Stimulated activated CD4-positive, alpha-beta T cell treated with anti-CD3 and anti-CD28 coated beads, Interleukin-2, amount 100 ng/mL, for 48 hours (primary cell): ENCODE data around the gene PLGRKT.
A peak's percentile ranks its signal among the peaks of the same experiment; 100 is the strongest.
"Not testable (repeated sequence)": the region's sequence is repeated elsewhere in the genome, so short reads cannot be mapped to it uniquely, and the experiment has no call there.

Experiments used
- DNase-seq, 2 donors: peaks; one replicate each; pipeline ENCODE4 v3.0.0-alpha.2; 2020

Gene PLGRKT

DNA sequence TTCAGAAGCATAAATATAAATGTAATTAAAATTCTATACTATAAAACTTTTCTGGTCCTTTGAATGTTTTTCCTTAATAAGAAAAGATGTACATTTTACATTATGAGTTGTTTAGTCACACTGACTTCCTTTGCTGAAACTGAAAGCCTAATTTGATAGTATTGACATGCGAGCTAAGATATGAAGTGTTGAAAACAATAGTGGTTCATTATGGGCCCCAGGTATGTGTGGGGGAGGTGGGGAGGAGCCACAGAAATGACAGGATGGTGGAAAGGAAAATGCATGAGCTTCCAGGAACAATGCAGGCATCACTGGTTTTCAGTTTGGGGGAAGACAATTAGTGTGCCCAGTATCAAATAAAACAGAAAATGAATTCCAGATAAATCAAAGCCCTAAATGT is 62.6 kb downstream of the PLGRKT start:
- DNase-seq = peak in 1 of 2 donors; percentile 12

DNA sequence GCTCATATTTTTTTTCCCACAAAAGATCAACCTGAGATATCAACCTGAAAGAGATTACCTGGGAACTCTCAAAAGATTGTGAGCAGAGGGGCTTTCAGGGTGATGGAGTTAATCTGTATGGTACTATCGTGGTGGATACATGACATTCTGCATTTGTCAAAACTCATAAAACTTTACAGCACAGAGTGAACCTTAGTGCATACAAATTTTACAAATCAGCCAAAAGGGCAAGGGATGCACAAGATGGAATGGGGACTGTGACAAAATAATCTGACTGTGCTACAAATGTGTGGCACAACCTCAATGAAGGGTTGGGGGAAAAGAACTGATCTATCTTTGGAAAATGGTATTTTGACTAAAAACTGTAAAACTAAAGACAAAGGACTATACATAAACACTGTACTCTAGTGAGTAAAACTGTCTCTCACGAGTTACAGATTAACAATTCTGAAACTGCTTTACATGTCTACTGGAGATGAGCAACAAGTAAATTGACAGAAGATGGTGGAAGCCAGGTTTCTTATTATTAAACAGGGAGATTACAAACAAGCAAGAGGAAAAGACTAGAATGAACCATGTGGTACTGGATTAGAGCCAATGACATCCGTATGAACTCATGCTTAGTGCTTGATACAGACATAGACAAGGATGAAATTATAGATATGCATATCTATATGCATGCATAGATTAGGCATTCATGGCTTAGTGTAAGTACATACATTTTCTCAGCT is 73.3 kb downstream of the PLGRKT start:
- no peak for DNase-seq

DNA sequence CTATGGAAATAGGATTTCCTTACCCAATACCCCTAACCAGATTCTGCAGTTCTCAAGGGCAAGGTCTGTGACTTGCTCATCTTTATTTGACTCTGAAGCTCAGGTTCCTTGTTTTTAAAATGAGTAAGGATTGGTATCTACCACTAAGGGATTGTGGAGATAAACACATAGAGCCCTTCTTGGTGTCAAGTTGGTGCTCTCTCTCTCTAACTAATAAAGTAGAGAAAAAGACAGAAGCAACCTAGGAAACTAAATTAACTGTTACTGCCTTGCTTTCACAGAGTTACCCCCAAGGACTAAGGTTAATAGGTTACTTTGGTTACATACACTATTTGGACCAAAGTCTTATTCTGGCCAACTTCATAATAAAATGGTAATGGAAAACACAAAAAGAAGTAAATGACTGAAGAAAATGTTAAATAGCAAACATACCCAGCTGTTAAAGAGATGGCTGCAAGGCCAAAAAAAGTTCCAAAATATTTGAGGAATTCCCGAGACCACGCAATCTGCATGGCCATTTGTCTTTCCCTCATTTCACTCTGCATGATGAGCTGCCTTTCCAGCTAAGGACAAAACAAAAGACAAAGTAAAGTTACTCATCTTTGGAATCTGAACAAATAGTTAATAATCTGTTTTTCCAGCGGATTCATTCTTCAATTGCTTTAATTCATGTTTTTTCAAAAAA is 76.3 kb downstream of the PLGRKT start:
- DNase-seq = no peak

DNA sequence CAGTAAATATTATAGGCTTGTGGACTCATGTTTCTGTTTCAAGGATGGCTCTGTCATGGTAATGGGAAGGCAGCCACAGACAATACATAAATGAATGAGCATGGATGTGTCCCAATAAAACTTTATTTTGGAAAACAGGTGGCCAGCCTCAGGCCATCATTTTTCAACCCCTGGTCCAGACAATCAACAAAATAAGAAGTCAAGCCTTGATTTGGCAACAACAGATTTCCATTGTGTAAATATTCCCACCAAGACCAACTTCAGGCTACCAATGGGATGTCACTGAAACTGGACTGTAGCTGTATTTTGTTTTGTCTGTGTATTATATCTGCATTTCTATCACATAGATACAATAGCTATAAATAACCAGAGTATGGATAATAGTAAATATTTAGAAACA is 77.4 kb downstream of the PLGRKT start:
- DNase-seq = no peak

DNA sequence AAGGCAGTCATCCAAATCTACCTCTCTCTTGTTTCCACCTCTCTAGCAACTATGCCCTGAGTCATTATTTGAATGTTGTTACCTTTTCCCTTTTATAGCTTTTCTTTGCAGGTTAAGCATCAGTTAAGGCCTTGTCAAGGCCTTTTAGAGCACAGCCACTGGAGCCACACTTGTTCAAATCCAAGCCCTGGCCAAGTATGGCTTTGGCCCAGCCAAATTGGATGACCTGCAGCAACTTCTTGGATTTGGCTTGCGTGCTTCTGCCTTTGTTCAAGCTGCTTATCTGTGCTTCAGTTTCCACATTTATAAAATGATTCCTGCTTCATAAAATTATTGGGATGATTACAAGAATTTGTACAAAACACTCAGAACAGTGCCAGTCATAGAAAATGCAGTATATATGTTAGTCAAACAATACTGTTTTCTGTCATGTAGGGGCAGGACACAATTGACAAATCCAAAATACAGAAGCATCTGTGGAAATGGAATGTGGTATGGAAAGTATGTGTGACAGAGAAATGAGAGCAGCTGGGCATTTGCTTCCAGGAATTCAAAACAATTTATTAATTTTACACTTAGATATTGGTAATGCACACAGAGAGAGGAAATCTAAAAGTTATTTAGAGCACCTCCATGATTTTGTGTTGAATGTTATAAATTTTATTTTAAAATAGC is 80.2 kb downstream of the PLGRKT start:
- no peak for DNase-seq

DNA sequence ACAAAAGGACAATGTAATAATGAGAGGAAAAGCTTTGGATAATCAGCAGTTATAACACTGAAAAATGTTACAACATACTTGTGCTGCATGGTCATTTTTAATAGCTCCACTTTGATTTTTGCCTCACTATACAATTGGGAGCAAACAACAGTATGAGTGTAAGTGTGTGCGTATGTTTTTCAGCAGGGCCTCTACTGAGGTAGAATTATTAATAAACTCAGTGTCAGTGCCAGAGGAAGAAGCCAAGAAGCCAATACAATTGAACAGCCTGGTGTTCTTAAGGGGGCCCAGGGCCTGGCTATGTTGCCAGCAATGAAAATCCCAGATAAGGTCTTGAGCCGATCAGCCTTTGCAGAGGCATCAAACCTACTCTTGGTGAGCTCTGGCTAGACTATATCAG is 81.9 kb downstream of the PLGRKT start:
- DNase-seq = no peak

DNA sequence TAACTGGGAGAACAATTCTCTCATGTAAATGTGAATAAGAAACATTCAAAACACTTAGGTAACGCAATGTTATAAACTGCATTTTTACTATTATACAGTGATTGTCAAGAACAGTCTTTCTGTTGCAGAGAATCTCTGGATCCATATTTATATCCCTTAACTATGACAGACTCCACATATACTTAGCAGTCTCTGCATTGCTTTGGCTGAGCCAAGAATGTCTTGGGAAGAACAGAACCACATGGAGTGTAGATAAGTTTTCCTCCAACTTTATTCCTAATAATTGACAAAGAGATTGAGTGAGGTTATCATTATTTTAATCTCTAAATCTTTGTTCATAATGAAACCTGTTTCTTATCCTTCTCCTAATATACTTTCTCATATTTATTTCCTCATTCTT is 82.5 kb downstream of the PLGRKT start:
- no peak for DNase-seq

DNA sequence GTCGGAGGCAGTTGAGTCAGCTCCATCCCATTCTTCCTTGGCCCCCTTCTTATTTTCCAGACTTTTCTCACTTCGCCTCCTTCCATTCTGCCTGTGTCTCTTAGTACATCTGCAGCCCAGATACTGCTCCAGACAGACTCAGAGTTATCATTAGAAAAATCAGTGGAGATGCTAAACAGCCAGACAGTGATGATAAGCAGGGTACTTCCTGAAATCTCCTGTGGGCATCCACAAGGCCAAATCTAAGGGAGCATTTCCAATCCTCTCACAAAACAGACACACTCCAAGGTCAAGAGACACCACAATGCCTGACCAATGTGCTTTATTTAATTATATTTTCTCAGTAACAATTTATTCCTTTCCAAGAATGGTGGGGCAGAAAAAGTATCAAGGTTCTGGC is 83.5 kb downstream of the PLGRKT start:
- no peak for DNase-seq

DNA sequence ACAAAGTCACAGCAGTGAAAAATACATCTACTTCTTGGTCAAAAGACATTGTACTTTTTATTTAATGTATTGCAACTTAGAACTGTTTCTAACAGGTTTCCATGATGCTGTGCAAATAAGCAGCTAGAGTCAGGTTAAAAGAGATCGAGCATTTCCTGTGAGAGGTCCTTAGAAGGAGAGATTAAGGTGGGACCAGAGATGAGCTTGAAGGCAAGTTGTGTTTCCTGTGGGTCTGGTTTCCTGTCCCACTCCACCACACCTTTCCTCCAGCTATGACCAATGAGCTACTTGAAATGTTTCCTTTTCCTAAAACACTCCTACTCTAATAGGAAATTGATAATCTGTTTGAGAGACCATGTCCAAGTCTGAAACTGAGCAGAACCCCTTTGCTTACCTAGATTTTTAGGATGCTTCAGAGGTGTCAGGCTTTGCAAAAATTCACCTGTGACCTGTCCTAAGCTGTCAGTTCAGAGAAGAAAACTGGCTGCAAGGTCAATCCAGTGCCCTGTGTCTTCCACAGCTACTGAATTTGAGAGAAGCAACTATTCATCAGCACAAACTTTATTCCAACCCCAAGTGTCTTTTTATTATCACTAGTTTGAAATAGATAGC is 85.0 kb downstream of the PLGRKT start:
- no peak for DNase-seq

DNA sequence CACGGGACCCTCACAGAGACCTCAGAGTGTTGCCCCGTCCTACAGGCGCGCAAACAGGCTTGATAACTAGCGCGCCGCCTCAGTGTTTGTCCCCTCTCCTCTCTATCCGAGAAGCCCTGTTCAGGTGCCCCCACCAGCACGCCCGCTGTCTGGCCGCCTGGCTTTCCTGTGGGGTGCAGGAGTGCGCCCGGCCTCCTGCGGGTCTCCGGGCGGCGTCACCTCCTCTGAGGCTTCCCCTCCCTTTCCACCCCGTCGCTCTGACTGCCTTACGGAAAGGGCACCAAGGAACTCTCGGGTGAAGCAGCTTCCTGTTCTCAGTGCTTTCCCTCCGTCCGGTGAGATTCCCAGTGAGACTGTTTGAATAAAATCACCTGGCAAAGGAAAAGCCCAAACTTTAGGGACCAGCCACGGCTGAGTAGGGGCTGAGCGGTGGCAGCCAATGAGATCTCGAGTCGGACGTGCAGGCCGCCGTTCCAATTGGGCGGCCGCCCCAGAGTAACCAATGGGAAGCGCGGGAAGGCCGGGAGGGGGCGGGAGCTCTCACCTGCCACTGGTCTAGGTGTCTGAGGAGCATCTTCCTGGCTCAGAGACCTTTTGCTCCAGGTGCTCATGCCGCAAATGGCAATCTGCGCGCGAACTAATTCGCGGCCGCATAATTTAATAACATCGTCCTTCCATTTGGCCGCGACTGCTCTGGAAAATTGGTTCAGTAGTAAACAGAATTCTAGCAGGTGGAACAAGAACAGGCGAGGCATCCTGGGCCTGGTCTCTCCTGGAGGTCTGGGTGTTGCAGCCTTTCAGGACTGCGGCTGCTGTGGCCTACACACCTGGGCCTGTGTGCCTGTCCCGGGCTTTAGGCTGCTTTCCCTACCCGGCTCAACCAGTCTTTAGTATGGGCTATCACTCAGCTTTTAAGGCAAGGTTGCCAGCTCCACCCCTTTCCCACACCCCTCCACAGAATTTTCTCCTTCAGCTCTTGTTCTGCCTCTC is 98.4 kb downstream of the PLGRKT start, which contains the start of gene RLN1:
RLN1 (minus strand) TSS at position 885 of the 990 bp plus-strand sequence; CDS start at position 755, 130 bp downstream.
- DNase-seq = not testable (repeated sequence)

DNA sequence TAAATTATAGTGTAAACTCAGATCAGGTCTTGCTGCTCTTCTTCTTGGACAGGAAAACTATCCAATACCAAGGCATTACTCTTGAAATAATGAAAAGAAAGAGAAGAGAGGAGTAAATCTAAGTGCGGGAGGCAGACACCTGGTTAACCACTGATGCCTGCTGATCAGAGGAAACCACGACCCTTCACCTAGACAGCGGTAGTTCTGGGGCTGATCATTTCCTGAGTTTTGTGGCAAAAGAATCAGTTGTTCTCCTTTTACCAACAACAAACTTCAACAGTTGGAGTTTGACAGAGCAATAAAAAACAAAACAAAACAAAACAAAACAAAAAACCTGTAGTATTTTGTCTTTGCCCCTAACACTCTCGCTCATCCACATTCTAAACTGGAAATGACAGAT is 101.0 kb downstream of the PLGRKT start:
- DNase-seq = no peak

DNA sequence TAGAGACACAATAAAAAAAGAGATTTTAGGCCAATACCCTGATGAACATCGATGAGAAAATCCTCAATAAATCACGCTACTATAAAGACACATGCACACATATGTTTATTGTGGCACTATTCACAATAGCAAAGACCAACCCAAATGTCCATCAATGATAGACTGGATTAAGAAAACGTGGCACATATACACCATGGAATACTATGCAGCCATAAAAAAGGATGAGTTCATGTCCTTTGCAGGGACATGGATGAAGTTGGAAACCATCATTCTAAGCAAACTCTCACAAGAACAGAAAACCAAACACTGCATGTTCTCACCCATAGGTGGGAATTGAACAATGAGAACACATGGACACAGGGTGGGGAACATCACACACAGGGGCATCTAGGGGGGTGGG is 106.4 kb downstream of the PLGRKT start:
- DNase-seq = not testable (repeated sequence)

DNA sequence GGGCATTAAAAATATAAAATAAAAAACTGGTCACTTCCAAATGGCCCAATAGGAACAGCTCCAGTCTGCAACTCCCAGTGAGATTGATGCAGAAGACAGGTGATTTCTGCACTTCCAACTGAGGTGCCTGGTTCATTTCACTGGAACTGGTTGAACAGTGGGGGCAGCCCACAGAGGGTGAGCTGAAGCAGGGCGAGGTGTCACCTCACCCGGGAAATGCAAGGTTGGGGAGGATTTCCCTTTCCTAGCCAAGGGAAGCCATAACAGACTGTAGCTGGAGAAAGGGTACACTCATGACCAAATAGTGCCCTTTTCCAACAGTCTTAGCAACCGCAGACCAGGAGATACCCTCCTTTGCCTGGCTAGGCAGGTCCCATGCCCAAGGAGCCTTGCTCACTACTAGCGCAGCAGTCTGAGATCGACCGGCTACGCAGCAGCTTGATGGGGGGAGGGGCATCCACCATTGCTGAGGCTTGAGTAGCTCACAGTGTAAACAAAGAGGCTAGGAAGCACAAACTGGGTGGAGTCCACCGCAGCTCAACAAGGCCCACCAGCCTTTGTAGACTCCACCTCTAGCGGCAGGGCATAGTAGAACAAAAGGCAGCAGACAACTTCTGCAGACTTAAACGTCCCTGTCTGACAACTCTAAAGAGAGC is 110.7 kb downstream of the PLGRKT start:
- no peak for DNase-seq

DNA sequence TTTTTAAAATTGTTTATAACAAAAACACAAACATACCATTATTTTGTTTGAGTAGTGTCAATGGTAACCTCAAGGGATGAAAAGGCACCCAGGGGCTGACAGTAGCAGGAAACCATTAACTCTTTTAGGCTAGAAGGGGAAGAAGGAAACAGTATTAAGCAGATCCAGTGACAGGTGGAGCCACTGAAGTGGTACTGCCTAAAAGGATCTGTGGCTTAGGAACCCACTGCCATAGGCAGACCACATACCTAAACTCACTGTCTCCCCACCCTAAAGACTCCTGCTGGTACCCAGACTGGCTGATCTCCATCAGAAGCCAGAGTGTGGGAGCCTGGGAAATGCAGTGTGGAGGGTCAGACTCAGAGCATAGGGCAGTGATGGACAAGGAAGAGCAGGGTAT is 111.5 kb downstream of the PLGRKT start:
- no peak for DNase-seq

DNA sequence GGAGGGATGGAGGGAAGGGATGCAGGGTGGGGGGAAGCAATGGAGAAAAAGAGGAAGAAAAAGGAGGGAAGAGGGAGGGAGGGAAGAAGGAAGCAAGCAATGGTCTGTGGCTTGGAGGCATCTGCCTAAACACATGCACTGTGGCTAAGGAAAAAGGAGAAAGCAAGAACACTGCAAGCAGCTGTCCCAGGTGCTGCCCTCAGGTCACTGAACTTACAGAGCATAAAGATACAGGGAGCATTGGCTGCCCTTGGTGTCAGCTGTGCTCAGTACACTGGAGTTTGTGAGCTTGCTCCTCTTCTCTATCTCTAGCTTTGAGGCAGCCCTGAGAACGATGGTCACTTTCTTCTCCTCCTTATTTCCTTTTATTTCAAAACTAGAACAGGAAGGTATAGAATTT is 116.1 kb downstream of the PLGRKT start:
- DNase-seq = not testable (repeated sequence)

DNA sequence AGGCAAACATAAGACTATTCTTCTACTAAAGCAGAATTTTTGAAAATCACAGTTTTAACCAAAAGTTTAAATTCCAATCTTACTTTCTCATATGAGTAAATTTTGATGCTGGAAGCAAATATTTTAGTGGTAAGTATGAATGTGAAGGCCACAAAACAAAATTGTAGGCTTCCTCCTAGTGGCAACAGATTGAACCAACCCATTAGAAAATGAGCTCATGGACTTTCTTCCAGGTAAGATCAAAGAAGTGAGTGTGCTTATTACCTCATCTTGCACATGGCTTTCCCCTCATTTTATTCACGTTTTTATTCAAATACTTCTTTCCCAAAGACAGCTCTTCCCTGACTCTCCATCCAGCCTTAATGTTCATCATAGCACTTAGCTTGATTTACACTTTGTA is 116.7 kb downstream of the PLGRKT start:
- no peak for DNase-seq

DNA sequence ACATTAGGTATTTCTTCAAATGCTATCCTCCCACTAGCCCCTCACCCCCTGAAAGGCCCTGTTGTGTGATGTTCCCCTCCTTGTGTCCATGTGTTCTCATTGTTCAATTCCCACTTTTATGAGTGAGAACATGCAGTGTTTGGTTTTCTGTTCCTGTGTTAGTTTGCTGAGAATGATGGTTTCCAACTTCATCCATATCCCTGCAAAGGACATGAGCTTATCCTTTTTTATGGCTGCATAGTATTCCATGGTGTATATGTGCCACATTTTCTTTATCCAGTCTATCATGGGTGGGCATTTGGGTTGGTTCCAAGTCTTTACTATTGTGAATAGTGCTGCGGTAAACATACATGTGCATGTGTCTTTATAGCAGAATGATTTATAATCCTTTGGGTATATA is 121.3 kb downstream of the PLGRKT start:
- DNase-seq = not testable (repeated sequence)

DNA sequence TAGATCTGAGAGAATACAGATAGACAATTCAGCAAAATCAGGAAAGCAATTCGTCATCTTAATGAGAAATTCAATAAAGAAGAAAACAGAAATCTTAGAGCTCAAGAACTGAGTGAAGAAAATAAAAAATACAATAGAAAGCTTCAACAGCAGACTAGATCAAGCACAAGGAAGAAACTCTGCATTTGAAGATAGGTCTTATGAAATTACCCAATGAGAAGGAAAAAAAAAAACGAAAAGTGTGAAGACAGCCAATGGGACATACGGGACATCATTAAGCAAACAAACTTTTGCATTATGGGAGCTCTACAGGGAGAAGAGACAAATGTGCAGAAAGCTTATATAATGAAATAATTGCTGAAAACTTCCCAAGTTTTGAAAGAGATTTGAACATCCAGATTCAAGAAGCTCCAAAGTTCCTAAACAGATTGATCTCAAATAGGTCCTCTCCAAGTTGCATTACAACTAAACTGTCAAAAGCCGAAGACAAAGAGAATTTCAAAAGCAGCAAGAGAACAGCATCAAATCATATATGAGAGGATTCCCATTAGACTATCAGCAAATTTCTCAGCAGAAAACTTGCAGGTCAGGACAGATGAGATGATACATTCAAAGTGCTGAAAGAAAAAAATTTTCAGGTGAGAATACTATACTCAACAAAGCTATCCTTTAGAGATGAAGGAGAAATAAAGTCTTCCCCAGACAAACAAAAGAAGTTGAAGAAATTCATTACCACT is 122.4 kb downstream of the PLGRKT start:
- DNase-seq = no peak

DNA sequence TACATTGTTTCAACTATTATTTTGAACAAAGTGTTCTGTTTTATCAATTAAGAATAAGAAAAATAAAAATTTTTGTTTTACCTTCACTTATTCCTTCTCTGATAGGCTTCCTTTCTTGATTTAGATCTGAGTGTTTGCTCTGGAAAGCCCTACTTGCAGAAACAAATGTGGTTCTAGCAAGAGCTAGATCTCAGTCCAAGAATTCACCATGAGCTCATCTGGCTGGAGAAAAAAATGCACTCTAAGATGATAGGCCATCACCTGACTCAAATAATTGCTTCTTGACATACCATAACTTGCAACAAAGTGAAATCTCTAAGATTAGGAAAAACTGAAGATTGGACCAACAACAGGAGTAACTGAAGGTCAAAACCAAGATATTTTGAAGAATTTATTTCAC is 126.9 kb downstream of the PLGRKT start:
- no peak for DNase-seq
